GM23248 (cell line): Measurements from ENCODE around the gene KNOP1. TPM values are rescaled to one million over a fixed set of nuclear protein-coding genes. Genes with fewer than 3 reads are reported as not detected.

Source experiments
- DNase-seq: peaks from one replicate; pipeline ENCODE4 v3.0.0-alpha.2; 2015
- H2AFZ ChIP-seq: fragments of 200-600 bp; sonication (generic); 2 replicates; pipeline ENCODE4 v1.6.1; 2016; ENCODE audit warnings: antibody characterized with exemption
- H3F3A ChIP-seq: fragments of 200-600 bp; sonication (generic); 2 replicates; pipeline ENCODE4 v1.6.1; 2016; ENCODE audit warnings: mild to moderate bottlenecking, antibody characterized with exemption, mixed run types; ENCODE audit not compliant: insufficient read depth
- H3K27ac ChIP-seq: fragments of 200-600 bp; sonication (generic); 2 replicates; pipeline ENCODE4 v1.5.1; 2016; ENCODE audit warnings: mild to moderate bottlenecking
- H3K27me3 ChIP-seq: fragments of 200-600 bp; sonication (generic); replicated peaks from 2 replicates; pipeline ENCODE4 v1.6.1; 2016; ENCODE audit warnings: mild to moderate bottlenecking; ENCODE audit not compliant: insufficient read depth
- H3K36me3 ChIP-seq: fragments of 200-600 bp; sonication (generic); 2 replicates; pipeline ENCODE4 v1.6.1; 2016; ENCODE audit warnings: low read depth, mild to moderate bottlenecking
- H3K4me1 ChIP-seq: fragments of 200-600 bp; sonication (generic); 2 replicates; pipeline ENCODE4 v1.6.1; 2016; ENCODE audit warnings: mild to moderate bottlenecking; ENCODE audit not compliant: insufficient read depth
- H3K4me2 ChIP-seq: fragments of 200-600 bp; sonication (generic); one replicate; pipeline ENCODE4 v1.6.1; 2016; ENCODE audit warnings: mild to moderate bottlenecking; ENCODE audit not compliant: unreplicated experiment
- H3K4me3 ChIP-seq: fragments of 200-600 bp; sonication (generic); 2 replicates; pipeline ENCODE4 v1.5.1; 2016; ENCODE audit warnings: mild to moderate bottlenecking
- H3K79me2 ChIP-seq: fragments of 200-600 bp; sonication (generic); 2 replicates; pipeline ENCODE4 v1.6.1; 2016; ENCODE audit warnings: mild to moderate bottlenecking; ENCODE audit not compliant: insufficient read depth
- H3K9ac ChIP-seq: fragments of 200-600 bp; sonication (generic); 2 replicates; pipeline ENCODE4 v1.6.1; 2016; ENCODE audit warnings: mild to moderate bottlenecking
- H3K9me2 ChIP-seq: fragments of 200-600 bp; sonication (generic); 2 replicates; pipeline ENCODE4 v1.6.1; 2016; ENCODE audit warnings: mixed run types, mild to moderate bottlenecking, moderate library complexity; ENCODE audit not compliant: insufficient read depth
- H3K9me3 ChIP-seq: fragments of 200-600 bp; sonication (generic); one replicate; pipeline ENCODE4 v1.6.1; 2017; ENCODE audit warnings: low read depth
- H4K20me1 ChIP-seq: fragments of 200-600 bp; sonication (generic); 2 replicates; pipeline ENCODE4 v1.6.0; 2016; ENCODE audit not compliant: insufficient read depth
- EZH2 ChIP-seq: fragments of 200-600 bp; sonication (generic); IDR thresholded peaks from 2 replicates; pipeline ENCODE4 v1.6.1; 2018; ENCODE audit warnings: antibody characterized with exemption, mild to moderate bottlenecking; ENCODE audit not compliant: insufficient read depth, poor library complexity, severe bottlenecking
- EZH2phosphoT487 ChIP-seq: fragments of 200-600 bp; sonication (generic); IDR thresholded peaks from 2 replicates; pipeline ENCODE4 v1.6.1; 2018; ENCODE audit warnings: antibody characterized with exemption, moderate library complexity, mild to moderate bottlenecking, low read depth; ENCODE audit not compliant: insufficient read depth
- WGBS, 2 experiments: methylation state at CpG; one replicate each; pipeline ENCODE4 v1.1.6; 2015 to 2017; ENCODE audit warnings: low lambda C conversion rate in 2 of 2, low coverage in 1 of 2; ENCODE audit errors: missing lambda C conversion rate in 2 of 2; 5-methylcytosine and 5-hydroxymethylcytosine counted together
- in situ Hi-C: fragments of 300-500 bp; cut with MboI; formaldehyde crosslinking; loops from 2 replicates; pipeline ENCODE4 v1.15.0; 2020
- polyA plus RNA-seq: library from polyadenylated mRNA; unstranded; fragments of >200 nt; fragmentation: Nextera tagmentation; extraction: Ambion mirVana; gene quantifications from 2 replicates; pipeline ENCODE4 v1.2.1, GENCODE V29; 2016
- total RNA-seq: library from RNA; depleted of rRNA; stranded (reverse); fragments of >200 nt; shearing (Covaris generic); gene quantifications from 2 replicates; pipeline ENCODE4 v1.2.3, GENCODE V29; 2014

The KNOP1 gene
- total and polyA plus RNA-seq, 2 experiments from 2014 or later, result 8.0 to 15.6 TPM

DNA sequence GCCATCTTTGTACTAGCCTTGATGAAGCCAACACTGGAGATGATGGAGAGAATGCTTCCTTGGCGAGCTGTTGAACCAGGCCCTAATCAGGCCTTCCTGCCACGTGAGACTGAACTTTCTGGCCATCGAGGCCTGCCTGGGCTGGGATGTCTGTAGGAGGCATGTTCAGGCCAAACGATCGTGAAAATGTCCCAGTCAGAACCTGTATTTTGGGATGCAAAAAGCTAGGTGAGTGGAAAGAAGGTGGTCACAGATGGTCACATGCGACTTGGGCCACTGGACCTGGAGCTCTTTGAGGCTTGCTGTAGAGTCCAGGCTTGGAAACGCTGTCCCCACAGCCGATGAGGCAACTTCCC, 12.9 kb downstream of the KNOP1 start:
- no peaks in the 10 kb centered on the region for H3K27me3 ChIP-seq
- no peaks in the 10 kb centered on the region for H3K9me2 ChIP-seq
- H2AFZ ChIP-seq, result no peak overlapping the region
- WGBS, 2 experiments, result 93 to 94% methylated on average over 8 of the region's 8 CpGs
- H3K9ac ChIP-seq, result no peak overlapping the region
- peaks cover 17% of the 10 kb centered on the region for H3F3A ChIP-seq
- H3K27ac ChIP-seq, result peak overlapping the region; percentile 73
- peaks cover 12% of the 10 kb centered on the region; the same call in 1 of the 2 replicates for H3K79me2 ChIP-seq
- no peaks in the 10 kb centered on the region for H4K20me1 ChIP-seq
- TF ChIP-seq EZH2phosphoT487 (no peak), EZH2 (no peak)
- H3K4me2 ChIP-seq, result no peak overlapping the region
- H3K36me3 ChIP-seq, result no peaks in the 10 kb centered on the region
- H3K4me3 ChIP-seq, result no peak overlapping the region
- no peaks in the 10 kb centered on the region for H3K9me3 ChIP-seq
- in situ Hi-C loops, result no loop called here
- no peak for DNase-seq
- H3K4me1 ChIP-seq, result peaks cover 22% of the 10 kb centered on the region

DNA sequence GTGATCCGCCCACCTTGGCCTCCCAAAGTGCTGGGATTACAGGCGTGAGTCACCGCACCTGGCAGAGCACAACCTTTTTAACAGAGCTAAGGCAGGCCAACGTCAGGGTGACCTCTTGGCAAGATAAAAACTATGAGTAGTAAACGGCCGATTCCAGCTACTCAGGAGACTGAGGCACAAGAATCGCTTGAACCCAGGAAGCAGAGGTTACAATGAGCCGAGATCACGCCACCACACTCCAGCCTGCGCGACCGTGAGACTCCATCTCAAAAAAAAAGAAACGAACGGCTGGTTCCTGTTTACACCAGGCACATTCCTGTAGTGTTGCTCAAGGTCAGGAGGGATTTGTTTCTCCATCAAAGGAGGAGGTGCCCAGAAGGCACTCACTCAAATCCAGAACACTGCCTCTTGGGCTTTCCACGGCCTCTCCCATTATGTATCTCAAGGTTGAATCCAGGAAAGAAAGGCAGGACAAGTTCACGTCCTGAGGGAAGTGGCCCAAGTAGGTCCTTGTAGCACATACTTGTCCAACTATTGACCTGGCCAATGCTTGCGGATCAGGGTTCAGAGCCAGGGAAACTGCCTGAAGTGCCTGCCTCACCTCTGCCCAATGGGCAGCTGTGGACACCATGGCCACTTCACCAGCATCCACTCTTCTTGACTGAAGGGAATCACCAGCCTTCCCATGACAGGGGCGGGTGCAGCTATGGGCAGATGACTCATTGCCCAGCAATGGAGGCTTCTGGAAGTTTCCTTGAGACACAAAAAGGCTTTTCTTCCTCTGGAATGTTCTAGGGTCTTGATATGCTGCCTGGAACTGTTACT, 13.5 kb downstream of the KNOP1 start:
- peak overlapping the region; percentile 7 for H3K4me2 ChIP-seq
- TF ChIP-seq EZH2phosphoT487 (no peak), EZH2 (no peak)
- H3K4me3 ChIP-seq, result no peak overlapping the region
- H3F3A ChIP-seq, result peaks cover 23% of the 10 kb centered on the region
- H3K9ac ChIP-seq, result no peak overlapping the region
- no peak overlapping the region for H2AFZ ChIP-seq
- H3K9me3 ChIP-seq, result no peaks in the 10 kb centered on the region
- no peaks in the 10 kb centered on the region for H4K20me1 ChIP-seq
- in situ Hi-C loops, result no loop called here
- H3K79me2 ChIP-seq, result peaks cover 12% of the 10 kb centered on the region; the same call in 1 of the 2 replicates
- H3K9me2 ChIP-seq, result no peaks in the 10 kb centered on the region
- WGBS, 2 experiments, result 74 to 75% methylated on average over 18 of the region's 18 CpGs
- H3K27me3 ChIP-seq, result no peaks in the 10 kb centered on the region
- peak overlapping the region; percentile 73 for H3K27ac ChIP-seq
- peaks cover 26% of the 10 kb centered on the region for H3K4me1 ChIP-seq
- peak; percentile 73 for DNase-seq
- H3K36me3 ChIP-seq, result no peaks in the 10 kb centered on the region

DNA sequence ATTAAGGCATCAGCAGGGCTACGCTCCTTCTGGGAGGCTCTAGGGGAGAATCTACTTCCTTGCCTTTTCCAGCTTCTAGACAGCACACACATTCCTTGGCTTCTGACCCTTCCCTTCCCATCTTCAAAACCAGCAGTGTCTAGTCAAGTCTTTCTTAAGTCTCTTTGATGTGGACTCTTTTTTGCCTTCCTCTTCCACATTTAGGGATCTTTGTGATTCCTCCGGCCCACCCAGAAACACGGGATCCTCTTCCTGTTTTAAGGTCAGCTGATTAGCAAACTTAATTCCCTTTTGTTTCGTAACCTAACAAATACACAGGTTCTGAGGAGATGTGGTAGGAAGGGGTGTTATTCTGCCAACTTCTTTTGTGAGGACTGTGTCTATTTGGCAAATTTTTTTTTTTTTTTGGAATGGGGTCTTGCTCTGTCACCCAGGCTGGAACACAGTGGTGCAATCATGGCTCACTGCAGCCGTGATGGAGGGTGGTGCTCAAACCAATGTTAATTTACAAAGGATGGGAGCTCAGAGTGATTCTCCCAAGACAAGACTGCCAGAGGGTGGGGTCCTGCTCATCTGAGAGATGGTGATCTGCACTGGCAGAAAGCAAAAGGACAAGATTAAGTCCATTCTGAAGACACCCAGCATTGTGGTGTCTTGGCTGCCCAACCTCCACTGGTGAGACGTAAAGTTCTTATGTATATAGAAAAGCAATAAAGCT, 14.7 kb downstream of the KNOP1 start:
- Histone ChIP-seq H2AFZ (no peak overlapping the region), H3K9me3 (no peaks in the 10 kb centered on the region), H3K9me2 (no peaks in the 10 kb centered on the region), H4K20me1 (no peaks in the 10 kb centered on the region), H3K9ac (no peak overlapping the region), H3F3A (peaks cover 34% of the 10 kb centered on the region), H3K4me1 (peaks cover 38% of the 10 kb centered on the region), H3K36me3 (no peaks in the 10 kb centered on the region), H3K79me2 (peaks cover 12% of the 10 kb centered on the region; the same call in 1 of the 2 replicates), H3K27ac (no peak overlapping the region), H3K4me3 (no peak overlapping the region), H3K27me3 (no peaks in the 10 kb centered on the region), H3K4me2 (no peak overlapping the region)
- WGBS, 2 experiments, result 53 to 58% methylated on average over 6 of the region's 6 CpGs
- in situ Hi-C loops, result no loop called here
- TF ChIP-seq EZH2phosphoT487, result no peak
- no peak for TF ChIP-seq EZH2
- no peak for DNase-seq

DNA sequence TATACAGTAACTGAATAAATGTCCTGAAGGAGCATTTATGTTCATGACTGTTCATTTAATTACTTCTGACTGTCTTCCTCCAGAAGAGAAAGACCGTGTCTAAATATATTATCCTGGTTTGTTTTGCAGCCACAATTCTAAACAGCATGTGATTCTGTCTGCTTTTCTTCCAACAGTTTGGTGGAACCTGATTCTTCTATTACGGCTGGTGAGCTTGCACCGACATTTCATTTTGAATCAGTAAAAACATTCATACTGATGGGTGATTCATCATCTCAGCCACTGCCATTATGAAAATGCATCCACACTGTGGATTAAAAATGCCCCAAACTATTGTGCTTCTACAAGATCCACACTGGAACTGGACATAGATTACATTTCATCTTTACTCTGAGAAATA, 16.9 kb downstream of the KNOP1 start:
- H3K9me2 ChIP-seq, result no peaks in the 10 kb centered on the region
- H3K4me3 ChIP-seq, result no peak overlapping the region
- no peak overlapping the region for H2AFZ ChIP-seq
- H4K20me1 ChIP-seq, result no peaks in the 10 kb centered on the region
- in situ Hi-C loops, result no loop called here
- H3K9me3 ChIP-seq, result no peaks in the 10 kb centered on the region
- H3K9ac ChIP-seq, result peak overlapping the region; percentile 12
- 36 to 38% methylated on average over 3 of the region's 3 CpGs for WGBS, 2 experiments
- TF ChIP-seq EZH2phosphoT487 (no peak), EZH2 (no peak)
- H3K27ac ChIP-seq, result peak overlapping the region; percentile 64
- H3K4me1 ChIP-seq, result peaks cover 48% of the 10 kb centered on the region
- H3K79me2 ChIP-seq, result peaks cover 12% of the 10 kb centered on the region; the same call in 1 of the 2 replicates
- peak overlapping the region; percentile 10 for H3K4me2 ChIP-seq
- H3F3A ChIP-seq, result peaks cover 41% of the 10 kb centered on the region
- peak; percentile 43 for DNase-seq
- no peaks in the 10 kb centered on the region for H3K36me3 ChIP-seq
- H3K27me3 ChIP-seq, result no peaks in the 10 kb centered on the region
